ENCODE data around the gene PADI2.

Gene PADI2

DNA sequence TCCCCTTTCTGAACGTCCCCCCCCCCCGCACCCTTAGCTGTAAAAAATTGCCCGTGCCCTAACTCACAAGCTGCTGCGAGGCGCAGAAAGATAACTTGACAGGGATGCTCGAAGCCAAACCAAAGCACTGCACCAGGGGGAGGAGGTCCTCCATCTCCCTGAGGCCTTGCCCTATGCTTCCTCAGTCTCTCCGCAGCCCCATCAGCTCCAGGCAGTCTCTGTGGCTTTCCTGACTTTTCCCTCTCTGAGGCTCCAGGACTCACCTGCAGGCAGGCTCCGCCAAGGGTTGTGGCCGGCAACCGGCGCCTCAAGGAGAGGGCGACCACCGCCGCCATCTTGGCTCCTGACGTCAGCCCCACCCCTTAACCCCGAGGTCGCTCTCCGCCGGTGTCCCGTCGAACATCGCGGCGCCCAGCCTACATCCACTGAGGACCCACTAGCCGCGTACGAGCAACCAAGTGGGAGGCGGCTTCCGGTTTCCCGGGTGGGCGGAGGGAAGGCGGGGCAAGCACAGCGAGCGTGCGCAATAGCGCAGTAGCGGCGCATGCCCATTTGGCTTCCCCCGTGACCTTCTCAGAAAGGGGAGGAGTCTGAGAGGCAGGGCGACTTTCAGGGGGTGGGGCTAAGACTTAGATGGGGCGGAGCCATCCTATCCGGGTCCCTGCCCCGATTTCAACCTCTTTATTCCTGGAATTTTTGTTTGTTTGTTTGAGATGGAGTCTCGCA is 65.4 kb downstream of the PADI2 start, which contains the start of gene SDHB:
Gene SDHB (minus strand): TSS at position 348 of the 726 bp plus-strand sequence. CDS start 13 bp downstream, at position 335.
- peak; percentile 99 to 100 (median 100) for DNase-seq

DNA sequence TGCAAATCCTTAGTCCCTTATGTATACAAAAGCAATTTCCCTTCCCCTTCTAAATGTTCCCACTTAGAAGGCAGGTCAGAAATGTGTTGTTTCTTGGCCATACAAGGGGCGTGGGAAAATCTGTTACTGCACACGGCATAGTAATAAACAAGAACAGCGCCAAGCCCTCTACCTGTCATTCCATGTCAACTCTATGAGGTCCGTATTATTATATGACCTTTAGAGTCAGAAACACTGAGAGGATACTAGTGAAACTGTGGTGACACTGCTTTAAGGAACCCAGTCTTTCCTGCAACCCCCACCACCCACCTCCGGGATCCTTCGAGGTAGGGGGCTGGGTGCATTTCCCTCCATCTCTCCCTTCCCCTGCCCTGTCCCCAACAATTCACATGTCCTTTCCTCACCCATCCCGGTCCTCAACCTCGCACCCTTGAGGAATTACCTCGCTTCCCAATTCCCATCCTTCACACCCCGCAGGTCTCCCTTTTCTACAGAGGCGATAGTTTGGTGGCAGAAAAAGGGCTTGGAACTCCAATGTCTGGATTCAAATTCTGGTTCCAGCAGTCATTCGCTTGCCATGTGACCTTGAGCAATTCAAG is 66.1 kb downstream of the PADI2 start:
- peak; percentile 23 to 46 (median 38) for DNase-seq

DNA sequence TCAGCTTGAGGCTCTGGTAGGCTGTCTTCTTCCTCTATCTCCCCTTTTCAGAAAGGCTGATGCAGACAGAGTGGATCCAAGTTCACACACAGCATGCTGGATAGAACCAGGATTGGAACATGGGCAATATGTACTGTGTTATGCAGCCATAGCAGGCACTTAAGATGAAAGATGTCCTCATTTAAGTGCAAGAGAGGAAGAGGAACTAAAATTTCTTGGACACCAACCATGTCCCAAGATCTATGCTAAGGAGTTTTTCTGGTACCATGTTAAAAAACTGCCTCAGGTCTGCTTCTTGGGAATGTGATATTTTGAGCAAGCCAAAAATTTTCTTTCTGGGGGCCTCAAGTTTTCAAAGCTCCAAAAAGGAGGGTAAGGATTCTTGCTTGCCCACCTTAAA is 66.6 kb downstream of the PADI2 start:
- peak; percentile 20 to 63 (median 44) for DNase-seq

DNA sequence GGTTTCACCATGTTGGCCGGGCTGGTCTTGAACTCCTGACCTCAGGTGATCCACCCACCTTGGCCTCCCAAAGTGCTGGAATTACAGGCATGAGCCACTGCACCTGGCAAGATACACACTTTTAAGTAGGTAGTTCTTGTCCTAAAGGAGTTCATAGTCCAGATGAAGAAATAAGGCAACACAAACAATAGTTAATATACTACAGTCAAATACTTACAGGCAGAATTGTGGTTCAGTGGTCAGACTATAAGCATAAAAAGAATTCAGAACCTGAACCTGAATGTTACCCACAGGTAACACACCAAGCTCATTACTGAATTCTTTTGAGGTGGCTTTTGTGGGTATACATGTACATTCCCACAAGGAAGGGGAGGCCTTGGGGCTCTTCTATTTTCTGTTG is 67.2 kb downstream of the PADI2 start:
- no peak for DNase-seq

DNA sequence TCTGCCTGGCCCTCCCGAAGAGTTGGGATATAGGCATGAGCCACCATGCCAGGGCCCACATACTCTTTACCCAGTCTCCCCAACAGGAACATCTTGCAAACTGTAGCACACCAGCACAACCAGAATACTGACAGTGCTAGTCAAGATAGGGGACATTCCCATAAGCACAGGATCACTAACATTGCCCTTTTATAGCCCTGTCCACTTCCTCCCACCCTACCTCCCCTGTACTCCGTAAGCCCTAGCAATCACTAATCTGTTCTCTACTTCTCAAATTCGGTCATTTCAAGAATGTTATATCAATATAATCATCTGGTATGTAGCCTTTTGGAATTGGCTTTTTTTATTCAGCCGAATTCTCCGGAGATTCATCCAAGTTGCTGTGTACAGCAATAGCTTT is 71.3 kb downstream of the PADI2 start:
- no peak for DNase-seq

DNA sequence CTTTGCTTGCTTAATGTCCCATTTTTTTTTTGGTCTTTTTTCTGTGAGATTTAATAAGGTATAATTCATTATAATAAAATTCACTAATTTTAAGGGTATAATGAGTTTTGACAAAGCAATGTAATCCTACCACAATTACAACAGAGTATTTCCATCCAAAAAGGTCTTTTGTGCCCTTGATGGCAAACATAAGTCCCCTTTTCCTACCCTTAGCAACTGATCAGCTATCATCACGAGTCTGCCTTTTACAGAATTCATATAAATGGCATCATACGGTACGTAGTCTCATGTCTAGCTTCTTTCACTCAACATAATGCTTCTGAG is 73.0 kb downstream of the PADI2 start:
- DNase-seq, result no peak

DNA sequence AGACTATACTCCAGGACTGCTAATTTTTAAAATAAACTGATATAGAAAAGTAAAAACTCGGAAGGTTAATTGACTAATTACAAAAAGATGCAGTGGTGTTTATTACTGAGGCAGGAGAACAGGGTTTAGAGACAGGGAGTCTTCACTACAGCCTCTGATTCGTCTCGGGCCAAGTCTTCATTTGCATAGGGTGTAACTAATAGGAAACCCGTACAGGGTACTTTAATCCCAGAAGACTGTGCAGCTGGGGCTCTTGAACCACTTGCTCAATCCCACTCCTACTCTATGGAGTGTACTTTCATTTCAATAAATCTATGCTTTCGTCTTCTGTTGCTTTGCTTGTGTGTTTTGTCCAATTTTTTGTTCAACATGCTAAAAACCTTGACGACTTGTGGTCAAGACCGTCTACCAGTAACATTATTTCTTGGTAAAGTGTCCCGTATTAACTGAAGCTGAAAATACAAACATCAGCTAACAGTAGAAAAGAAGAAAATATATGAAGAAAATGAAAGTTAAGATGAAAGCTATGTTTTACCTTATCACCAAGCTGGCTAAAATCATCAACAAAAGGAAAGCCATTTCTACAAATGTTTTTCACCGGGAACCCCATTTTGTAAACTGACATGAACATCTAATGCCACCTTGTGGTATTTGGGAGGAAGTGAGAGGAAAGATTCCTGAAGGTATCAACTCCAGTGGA is 73.5 kb downstream of the PADI2 start:
- peak in 3 of 4 experiments; percentile 35 to 72 (median 63) for DNase-seq

DNA sequence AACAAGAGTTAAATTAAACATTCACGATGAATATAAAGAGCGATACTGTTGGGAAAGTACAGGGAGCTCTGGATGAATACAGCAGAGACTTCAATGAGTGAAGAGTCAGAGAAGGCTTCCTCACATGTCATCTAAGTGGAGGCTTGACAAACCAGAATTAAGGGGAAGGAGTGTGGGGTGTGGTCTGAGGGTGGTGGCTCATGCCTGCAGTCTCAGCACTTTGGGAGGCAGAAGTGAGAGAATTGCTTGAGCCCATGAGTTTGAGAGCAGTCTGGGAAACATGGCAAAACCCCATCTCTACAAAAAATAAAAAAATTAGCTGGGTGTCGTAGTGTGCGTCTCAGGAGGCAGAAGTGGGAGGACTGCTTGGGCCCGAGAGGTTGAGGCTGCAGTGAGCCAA is 74.1 kb downstream of the PADI2 start:
- peak; percentile 86 to 94 (median 92) for DNase-seq

DNA sequence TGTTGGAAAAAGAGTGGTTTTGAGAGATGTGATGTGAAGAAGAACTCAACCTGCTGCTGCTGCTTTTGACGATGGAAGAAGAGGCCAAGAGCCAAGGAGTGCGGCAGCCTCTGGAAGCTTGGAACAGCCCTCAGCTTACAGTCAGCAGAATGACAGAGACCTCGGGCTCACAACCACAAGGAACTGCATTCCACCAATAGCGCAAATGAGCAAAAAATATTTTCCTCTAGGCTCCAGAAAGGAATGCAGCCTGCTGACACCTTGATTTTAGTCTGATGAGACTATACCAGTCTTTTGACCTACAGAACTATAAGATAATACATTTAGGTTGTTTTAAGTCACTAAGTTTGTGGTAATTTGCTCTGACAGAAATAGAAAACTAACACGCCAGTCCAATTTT is 75.6 kb downstream of the PADI2 start:
- no peak for DNase-seq

DNA sequence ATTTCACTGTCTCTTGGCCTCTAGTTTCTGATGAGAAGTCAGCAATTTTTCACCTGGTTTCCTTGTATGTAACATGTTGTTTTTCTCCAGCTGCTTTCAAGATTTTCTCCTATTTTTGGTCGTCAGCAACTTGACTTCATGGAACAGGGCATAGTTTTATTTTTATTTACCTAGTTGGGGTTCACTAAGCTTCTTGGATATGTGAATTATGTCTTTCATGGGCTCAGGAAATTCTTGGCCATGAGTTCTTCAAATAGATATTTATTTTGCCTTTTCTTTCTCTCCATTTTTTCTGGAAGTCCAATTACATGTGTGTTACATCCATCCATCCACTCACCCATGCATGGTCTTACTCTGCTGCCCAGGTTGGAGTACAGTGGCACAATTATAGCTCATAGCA is 79.1 kb downstream of the PADI2 start:
- DNase-seq, result no peak

DNA sequence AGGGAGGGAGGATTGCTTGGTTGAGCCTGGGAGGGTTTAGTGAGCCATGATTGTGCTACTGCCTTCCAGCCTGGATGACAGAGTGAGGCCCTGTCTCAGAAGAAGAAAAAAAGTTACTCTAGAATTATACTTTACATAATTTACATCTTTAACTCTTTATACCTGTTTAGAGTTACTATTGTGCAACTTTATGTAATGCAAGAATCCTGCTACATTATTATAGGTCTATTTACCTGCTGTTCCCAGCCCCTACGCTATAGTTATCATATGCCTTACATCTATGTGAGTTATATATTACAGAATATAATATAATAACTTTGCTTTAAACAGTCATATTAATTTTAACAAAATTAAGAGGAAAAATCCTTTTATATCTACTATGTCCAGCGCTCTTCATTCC is 79.7 kb downstream of the PADI2 start:
- no peak for DNase-seq

DNA sequence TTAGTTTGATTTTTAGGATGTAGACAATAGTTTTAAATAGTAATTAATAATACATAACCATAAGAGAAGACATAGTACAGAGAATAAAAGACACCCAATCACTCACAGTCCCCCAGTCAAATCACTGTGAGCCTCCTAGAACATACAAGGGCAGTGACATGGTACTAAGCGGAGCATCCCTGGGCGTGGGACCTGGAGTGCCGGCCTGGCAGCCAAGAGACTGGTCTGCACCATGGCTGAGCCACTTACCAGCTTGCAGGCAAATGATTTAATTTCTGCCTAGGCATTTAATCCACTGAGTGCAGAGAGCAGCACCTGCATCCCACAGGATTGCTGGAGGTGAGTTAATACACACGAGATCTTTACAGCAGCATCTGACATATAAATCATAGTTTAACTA is 85.8 kb downstream of the PADI2 start:
- DNase-seq, result no peak

DNA sequence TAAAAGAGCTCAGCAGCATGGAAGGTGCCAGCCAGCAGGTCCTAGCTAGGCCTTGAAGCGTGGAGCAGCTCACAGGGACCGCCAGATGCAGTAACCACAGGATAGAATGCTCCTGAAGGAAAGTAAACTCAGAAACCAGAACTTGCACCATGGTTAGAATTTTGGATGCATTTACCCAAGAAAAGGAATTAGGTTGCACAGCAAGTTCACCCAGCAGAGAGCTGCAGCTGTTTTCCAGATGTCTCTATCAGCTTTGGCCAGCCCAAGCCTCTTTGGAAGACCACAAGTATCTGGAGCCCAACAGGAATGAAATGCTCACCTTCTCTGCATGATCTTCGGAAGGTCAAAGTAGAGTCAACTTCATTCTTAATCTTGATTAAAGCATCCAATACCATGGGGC is 86.5 kb downstream of the PADI2 start:
- DNase-seq, result no peak

DNA sequence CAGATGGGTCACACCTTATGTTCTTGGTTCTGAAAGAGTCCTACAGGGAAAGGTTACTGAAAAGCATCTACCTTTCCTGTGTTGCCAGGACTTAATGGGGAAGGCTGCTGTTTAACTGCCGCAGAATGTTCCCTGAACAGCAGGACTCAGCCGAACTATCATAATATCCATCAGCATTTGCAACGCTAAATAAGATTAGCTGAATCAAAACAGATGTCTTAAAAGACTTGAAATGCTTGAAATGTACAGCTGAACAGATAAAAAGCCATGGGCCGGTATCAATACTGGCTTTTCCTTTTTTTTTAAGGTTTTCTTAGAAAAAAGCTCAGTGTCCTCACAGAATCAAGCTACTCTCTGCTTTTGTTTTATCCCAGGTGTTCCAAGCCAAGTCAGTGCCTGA is 87.8 kb downstream of the PADI2 start:
- DNase-seq, result no peak

DNA sequence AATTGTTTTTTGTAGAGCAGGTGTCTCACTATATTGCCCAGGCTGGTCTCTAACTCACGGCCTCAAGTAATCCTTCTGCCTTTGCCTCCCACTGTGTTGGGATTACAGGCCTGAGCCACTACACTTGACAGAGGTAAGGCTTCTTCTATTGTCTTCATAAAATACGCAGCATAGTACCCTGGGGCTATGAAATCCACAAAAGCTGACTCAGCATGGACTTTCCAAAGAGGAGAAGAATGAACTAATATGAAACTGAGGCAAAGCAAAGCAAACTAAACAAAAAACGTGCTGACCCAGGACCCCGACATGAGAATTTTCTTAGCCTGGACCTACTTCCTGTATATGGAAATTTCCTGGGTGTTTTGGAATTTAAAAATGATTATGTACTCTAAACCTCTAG is 89.0 kb downstream of the PADI2 start:
- DNase-seq, result peak in 2 of 4 experiments; percentile 15 to 53

DNA sequence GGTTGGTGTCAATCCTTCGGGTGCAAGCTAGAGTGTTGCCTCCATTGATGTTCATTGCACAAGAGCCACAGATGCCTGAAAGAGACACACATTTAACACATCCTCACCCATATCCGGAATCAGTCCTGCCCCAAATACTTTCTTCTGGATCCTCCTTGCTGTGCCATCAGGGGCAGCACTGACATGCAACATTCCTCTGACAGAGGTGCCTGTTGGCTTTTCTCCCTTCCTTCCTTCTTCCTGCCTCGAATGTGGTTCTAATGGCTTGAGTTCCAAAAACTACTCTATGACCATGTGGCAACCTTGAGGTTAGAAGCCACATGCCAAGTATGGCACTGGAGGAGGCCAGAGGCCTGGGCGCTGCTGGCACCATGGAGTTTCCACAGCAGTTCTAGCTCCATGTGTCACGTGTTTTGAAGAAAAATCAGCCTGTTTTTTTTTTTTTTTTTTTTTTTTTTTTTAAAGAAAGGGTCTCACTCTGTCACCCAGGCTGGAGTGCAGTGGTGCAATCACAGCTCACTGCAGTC is 90.5 kb downstream of the PADI2 start:
- DNase-seq, result no peak

DNA sequence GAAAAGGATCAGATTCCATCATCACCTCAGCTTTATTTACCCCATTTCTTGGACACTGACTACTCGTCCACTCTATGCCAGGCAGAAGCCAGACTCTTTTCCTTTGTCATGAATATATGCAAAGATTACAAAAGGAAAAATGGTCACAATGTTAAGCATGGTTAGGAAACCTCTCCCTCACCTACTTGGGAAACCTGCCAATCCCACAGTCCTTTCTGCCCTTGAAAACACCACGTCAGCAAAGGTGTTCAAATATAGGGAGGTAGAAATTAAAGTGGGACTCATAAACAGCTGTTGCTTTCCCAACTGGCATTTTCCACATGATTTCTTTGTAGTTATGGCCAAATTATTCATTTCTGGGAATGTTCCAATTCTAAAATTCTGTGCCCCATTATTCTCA is 91.4 kb downstream of the PADI2 start:
- no peak for DNase-seq

DNA sequence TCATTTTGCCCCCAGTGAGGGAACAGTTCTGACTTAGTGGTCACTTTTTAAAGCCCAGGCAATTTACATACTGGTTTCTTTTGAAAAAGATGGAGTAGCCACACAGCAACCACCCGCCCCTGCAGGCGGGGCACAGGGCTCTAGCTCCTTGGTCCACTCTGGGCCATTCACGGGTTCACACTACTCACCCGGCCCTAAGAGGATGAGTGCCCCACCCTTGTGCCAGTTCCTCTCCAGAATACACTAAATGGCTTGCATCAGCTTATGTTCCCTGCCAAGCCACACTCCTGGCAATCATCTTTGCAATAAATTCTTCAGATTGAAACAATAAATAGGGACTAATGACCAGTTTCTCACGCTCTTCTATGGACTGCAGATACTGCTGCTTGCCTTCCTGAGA is 91.8 kb downstream of the PADI2 start:
- peak in 3 of 4 experiments; percentile 31 to 59 (median 49) for DNase-seq

DNA sequence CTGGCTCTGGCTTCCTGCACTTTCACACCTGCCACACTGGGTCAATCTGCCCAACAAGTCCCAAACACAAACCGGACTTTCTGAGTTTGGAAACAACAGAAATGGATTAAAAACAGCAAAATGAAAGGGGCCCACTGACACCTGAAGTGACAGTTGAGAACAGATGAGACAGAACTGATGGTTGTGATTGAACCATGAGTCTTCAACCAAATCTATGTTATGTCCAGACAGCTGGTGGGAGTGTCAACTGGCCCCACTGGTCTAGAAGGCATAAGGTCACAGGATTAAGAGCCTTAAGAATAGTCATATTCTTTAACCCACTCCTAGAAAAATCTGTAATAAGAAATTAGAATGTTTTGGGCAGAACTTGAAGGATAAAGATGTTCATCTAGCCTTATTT is 94.5 kb downstream of the PADI2 start:
- DNase-seq, result no peak

DNA sequence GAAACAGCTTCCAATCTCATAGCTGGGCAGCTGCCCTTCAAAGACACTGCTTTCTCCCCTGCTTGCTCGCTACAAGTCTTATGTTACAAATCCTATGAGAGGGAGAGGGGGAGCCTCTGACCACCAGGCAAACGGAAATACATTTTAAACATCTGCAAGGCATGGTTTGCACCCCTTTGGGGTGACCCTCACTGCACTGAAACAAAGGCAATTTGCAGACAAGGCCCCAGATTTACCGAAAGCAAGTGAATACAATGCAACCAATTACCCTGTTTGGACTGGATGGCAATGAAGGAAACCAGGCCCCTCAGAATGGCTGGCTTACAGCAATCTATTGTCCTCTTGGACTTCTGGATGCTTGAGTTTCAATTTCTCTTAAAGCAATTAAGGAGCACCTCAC is 95.7 kb downstream of the PADI2 start:
- DNase-seq, result no peak

DNA sequence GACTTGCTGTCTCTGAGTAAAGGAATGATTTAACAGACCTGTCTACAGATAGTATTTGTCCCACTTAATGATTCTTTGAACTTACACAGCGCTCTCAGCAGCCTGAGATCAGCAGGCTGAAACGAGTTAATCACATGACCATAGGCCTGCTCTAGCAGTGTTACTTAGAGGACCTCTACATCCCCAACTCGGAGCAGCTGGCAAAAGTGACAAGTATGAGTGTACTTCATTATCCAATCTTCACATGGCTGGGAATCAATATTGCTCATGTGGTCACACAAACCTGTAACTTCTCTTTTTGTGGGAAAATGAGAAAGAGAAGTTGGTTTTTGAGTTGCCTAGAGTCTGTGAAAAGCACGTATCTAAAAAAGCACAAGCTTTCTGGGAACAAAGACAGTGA is 96.1 kb downstream of the PADI2 start:
- DNase-seq, result peak; percentile 45 to 71 (median 65)

DNA sequence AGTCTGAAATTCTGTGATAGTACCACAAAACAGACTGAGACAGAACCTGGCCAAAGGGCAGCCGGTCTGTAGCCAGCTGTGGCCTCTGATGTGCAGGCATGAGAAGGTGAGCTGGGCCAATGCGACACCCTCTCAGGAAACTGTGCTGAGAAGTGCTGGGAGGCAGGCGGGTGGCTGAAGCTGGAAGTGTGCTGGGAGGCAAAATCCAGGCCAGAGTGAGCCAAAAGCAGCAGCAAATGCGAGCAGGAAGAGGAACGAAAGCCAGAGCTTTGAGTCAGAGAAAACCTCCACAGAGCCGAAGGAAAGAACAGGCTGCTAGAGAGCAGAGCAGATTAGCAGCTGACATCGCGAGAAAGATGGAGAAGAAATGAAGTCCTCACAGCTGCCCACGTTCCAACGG is 97.4 kb downstream of the PADI2 start:
- no peak for DNase-seq

DNA sequence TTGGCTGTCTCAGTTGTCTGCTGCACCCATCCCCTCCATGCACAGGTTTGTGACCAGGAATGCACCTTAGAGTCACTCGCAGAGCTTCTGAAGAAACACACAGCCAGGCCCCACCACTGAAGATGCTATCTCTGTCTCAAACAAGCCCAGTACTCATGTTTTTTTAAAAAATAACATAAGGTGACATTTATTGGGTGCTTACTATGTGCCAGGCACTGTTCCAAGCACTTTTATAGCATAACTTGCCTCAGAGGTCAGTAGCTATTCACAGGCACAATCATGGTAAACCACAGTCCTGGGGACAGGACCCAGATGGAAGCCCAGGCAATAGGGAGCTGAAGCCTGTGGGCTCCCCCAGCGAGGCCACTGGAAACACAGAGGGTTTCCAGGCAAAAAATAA is 98.7 kb downstream of the PADI2 start:
- no peak for DNase-seq

DNA sequence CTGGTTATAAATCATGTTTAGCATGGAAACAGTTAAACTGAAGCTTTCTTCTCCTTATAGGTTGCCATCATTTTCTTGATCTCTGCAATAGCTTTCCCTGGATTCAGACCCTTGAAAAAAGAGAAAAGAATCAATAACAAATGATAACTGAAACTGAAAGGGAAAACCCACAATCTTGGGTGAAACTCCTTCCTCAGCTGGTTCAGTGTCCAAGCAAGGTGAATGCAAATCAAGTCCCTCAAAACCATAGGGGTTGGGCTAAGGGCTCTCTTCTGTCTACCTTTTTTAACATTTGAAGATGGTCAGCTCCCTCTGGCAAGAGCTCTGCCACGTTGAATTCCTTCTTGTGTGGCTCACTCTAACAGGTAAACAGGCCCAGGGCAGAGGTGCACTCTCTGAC is 100.4 kb downstream of the PADI2 start:
- no peak for DNase-seq

Measured in suppressor macrophage (primary cell).